A673 (cell line): ENCODE measurements around the gene FRMPD1.

Source experiments
- CTCF ChIP-seq: fragments of 300-800, 200-600 bp; sonication (generic); conservative IDR thresholded peaks from 2 replicates; pipeline ENCODE4 v1.5.1; 2017; ENCODE audit warnings: low read depth, mild to moderate bottlenecking, antibody characterized with exemption, low read length, moderate library complexity, mixed read lengths
- EZH2 ChIP-seq: fragments of 200-600 bp; sonication (generic); IDR thresholded peaks from 2 replicates; pipeline ENCODE4 v1.6.1; 2017; ENCODE audit warnings: borderline replicate concordance, low read depth, mild to moderate bottlenecking, mixed read lengths, antibody characterized with exemption, low read length; ENCODE audit not compliant: poor library complexity, severe bottlenecking

DNA sequence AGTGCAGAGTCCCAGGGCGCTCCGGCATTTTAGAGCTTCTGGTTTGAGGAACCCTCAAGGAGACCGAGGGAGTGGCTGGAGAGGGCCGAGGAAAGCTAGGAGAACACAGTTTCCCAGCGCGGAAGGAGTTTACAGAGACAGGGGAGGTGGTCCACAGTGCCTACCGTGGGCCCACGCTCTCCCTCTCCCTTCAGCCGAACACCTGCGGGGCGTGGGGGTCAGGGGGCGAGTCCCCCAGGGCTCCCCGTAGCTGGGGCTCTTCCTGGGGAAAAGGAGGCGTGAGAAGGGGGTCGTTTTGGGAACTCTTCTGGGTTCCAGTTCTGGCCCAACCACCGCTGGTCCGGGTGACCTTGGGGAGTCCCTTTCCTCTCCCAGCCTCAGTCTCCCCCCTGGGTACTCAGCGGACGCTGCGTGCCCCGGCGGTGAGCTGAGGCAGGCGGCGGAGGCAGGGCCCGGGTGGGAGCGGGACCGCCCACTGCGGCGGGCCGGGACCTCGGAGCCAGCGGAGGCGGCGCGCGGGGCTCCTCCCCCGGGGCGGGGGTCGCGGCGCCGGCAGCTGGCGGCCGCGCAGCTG is 368 bp upstream of the FRMPD1 start:
- no peak for TF ChIP-seq CTCF
- TF ChIP-seq EZH2 = no peak
